Left ventricle myocardium superior (tissue), 1 donor: ENCODE measurements around the gene KISS1R. TPM values are rescaled to one million over a fixed set of nuclear protein-coding genes. Genes with fewer than 3 reads are reported as not detected.
"Not testable (repeated sequence)": the region's sequence is repeated elsewhere in the genome, so short reads cannot be mapped to it uniquely, and the experiment has no call there.

Experiments used
- ATAC-seq: fragments of 200-7000 bp; cut with Tn5 transposase; one replicate; pipeline ENCODE4 v1.9.1; 2020; ENCODE audit warnings: mild to moderate bottlenecking, moderate library complexity
- DNase-seq: peaks from one replicate; pipeline ENCODE4 v3.0.0-alpha.2; 2020
- intact Hi-C: fragments of 100-400 bp; cut with micrococcal nuclease; formaldehyde crosslinking; loops from one replicate; pipeline ENCODE4 v1.11.0; 2022
- long read RNA-seq: library from polyadenylated mRNA; unstranded; transcript quantifications from one replicate; pipeline ENCODE4 v2.0.0, GENCODE V29; 2021
- total RNA-seq: library from RNA; stranded (reverse); fragmentation: NEBNext Ultra II Directional; extraction: Animal tissue kit (Norgen Biotek cat#: 25700); gene quantifications from one replicate; pipeline ENCODE4 v1.2.1, GENCODE V29; 2021
- donor health status: DM: no; HTN: yes; CAD: no; lungs with severe emphysema.

The KISS1R gene
- not detected for total RNA-seq
- long read RNA-seq = 0 reads

DNA sequence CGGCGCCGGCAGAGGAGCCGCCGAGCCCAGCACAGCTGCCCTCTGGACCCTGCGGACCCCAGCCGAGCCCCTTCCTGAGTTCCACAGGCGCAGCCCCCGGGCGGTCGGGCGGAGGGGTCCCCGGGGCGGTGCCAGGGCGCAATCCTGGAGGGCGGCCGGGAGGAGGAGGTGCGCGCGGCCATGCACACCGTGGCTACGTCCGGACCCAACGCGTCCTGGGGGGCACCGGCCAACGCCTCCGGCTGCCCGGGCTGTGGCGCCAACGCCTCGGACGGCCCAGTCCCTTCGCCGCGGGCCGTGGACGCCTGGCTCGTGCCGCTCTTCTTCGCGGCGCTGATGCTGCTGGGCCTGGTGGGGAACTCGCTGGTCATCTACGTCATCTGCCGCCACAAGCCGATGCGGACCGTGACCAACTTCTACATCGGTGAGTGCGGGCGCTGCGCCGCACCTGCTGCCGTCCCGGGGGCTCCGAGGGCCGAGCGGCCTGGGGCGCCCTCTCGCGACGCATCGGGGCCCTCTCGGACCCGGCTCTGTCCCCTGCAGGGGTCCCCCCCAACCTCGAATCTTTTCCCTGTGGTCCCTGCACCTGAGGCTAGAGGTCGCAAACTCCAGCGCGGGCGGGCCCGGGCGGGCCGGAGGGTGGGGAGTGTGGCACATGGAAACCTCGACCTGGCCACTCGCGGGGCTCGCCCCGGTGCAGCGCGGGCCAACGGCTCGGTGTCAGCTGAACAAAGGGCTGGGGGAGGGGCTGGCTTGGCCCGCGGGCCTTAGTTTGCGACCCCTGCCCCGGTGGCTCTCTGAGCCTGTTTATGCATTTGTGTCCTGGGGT is at the start of gene KISS1R:
KISS1R (plus strand) TSS at position 11 of the 829 bp plus-strand sequence; CDS start at position 181, 170 bp downstream.
- ATAC-seq = no peak
- intact Hi-C loops = no loop called here
- DNase-seq = no peak

DNA sequence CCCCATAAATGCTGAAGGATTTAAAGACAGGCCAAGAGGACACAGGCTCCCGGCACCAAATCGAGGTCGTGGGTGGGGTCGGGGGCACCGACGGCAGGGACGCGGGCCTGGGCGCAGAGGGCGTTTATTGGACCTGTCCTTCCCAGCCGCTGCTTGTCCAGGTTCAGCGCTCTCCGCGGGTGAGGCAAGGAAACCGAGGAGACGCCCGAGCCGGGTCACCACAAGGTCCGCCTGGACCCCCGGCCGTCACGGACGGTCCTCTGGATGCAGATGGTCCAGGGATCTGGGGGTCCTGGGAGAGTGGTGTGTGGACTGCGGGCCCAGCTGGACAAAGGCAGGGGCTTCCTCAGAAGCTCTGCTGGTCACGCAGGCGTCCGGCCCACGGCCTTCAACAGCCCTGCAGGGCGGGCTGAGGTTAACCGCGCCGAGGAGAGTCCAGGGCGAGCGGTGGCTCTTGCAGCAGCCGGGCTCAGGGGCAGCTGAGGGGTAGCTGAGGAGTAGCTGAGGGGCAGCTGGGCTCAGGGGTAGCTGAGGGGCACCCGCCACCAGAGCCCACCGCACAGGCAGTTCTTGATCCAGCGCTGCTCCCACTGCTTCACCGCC is 49.2 kb upstream of the KISS1R start:
- ATAC-seq = no peak
- peak; percentile 50 for DNase-seq
- intact Hi-C loops = no loop called here

DNA sequence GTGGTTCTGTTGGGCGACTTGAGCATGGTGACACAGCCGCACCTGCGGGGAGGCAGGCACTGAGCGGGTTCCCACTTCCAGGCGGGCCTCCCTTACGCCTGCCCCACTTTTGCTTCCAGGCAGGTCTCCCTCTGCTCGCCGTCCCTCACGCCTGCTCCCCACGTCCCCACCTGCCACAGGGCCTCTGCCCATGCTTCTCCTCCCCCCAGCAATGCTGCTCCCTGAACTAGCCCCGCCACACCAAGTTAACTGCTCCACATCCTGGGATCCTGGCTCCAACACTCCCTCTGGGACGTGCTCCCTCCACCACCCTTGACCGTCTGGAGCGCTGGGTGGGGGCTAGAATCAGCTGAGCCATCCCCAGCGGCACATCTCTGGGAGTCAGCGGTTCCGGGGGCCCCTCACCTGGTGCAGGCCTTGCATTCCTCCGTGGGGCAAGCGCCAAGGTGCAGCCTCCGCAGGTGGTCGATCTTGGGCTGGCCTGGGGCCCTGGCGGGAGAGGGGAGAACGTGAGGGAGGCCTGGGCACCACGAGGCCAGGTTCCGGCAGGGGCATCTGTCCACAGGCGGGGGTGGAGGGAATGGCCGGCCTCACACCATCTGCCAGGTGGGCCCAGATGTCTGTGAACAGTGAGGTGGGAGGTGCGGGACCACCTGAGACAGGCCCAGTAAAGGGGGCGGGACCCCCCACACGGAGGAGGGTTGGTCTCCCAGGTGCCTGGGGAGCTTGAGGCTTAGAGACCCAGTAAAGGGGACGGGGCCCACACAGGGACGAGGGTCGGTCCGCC is 48.5 kb upstream of the KISS1R start:
- ATAC-seq (no peak), DNase-seq (peak; percentile 48)
- intact Hi-C loops = no loop called here

DNA sequence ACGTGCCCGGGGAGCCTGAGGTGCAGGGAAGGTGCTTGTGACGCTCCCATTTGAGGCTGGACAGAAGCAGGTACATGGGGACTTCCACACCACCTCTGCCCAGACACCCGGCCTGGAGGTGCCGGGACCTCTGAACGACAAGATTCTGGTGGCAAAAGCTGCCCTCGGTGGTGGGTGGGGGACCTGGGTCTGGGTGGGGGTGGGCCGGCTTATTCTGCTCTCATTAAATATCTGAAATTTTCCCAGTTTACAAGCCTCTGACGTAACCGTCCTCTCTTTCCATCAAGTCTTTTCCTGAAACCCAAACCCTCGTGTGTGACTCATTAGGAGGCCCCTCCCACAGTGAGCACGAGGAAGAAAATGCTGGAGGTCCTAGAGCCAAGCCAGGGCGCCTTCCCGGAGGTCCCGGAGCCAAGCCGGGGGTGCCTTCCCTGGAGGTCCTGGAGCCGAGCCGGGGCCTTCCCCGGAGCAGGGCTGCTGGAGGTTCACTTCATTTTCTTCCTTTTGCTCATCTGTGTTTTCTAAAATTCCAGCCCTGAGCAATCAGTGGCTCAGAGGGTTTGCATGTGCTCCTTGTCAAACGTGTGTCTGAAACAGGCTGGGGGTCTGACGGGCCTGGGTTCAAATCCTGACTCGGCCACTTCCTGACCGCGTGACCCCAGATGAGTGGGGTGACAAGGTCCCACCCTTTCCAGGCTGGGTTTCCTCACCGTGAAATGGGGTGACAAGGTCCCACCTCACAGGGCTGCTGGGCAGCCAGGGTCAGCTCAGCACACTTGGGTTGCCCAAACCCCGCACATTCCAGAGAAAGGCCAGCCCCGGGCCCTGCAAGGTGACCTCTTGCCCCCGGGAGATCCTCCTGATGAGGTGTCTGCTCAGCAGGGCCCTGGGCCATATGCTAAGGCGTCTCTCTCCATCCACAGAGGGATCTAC is 47.6 kb upstream of the KISS1R start:
- intact Hi-C loops = no loop called here
- DNase-seq (peak; percentile 76), ATAC-seq (peak; percentile 33)

DNA sequence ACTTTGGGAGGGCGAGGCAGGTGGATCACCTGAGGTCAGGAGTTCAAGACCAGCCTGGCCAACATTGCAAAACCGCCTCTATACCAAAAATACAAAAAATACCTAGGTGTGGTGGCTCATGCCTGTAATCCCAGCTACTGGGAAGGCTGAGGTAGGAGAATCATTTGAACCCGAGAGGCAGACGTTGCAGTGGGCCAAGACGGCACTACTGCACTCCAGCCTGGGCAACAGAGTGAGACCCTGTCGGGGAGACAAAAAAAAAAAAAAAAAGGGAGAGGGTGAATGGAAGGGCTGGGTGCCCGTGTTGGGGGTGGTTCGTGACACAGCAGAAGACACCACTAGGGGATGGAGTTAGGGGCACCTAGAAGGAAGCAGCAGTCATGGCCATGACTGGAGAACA is 46.8 kb upstream of the KISS1R start:
- DNase-seq (no peak), ATAC-seq (no peak)
- intact Hi-C loops = no loop called here

DNA sequence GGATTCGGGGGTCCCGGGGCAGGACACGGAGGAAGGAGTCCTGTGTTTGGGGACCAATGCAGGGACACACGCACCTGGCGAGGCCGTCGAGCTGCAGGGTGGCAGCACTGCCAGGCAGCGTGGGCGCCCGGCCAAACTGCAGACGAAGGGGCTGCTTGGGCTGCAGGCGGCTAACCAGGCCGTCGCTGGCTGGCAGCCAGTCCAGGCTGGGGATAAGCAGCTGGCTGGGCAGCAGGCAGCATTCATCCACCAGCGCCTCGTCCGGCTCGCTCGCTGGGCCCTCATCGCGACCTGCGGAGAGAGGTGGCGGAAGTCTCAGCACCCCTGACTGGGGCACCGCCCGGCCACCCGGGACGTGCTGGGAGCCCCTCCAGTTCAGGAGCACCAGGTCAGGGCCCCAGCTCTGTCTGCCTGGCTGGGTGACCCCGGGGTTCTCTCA is 46.2 kb upstream of the KISS1R start:
- peak; percentile 91 for DNase-seq
- intact Hi-C loops = no loop called here
- ATAC-seq = peak; percentile 34

DNA sequence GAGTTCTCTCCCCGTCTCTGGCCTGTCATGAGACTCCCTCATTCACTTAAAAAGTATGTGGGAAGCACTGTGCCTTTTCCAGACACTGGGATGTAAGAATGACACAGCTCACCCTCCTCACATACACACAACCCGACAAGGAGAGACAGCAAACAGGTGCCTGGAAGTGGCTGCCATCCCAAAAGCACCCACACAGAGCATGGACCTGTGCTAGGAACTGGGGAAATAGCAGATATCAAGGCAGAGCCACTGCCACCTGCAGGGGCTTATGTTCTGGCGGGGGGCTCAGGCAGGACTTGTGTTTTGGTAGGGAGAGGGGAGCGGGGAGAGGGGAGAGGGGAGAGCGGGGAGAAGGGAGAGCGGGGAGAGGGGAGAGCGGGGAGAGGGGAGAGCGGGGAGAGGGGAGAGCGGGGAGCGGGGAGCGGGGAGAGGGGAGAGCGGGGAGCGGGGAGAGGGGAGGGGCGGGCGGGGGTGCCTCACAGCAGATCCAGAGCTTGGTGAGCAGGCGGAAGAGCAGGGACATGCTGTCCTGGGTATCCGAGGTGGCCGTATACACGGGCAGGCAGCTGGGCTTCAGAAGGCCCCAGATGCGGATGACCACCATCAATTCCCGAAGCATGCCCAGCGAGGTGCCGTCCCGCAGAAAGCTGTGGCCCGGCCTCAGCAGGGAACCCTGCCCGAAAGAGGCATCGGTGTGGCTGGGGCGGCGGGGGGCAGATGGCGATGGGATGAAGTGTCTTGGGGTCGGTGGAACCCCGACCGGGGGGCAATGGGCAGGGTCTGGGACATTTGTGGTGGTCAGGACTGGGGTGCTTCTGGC is 45.5 kb upstream of the KISS1R start:
- DNase-seq = no peak
- intact Hi-C loops = no loop called here

DNA sequence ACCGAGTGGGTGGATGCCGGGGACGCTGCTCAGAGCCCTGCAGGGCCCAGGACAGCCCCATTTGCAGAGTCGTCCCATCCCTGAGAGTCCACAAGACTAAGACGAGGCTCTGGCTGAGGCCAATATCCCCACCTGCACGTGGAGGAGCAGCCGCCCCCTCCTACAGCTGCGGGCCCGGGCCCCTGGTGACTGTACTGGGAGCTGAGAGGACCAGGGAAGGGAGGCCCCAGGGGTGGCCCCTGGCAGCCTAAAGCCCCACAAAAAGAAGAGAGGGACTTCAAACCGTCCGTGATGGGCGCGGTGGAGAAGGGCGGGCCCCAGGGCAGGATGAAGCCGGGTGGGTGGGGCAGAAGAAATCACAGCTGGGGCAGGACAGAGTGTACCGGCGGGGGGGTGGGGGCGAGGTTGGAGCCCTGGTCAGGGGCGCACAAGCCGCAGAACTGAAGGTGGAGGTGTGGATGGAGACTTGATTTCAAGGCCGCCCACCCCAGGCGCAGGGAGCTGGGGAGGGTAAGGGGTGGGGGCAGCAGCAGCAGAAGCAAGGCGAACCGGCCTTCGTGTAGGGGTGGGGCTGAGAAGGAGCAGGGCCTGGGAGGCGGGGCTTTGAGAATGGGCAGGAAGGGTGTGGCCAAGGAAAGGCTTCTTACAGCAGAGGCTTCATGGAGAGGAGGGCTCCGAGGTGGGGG is 44.7 kb upstream of the KISS1R start:
- DNase-seq (peak; percentile 81), ATAC-seq (peak; percentile 46)
- intact Hi-C loops = no loop called here

More for the DNA sequence above, 45.5 kb upstream of the KISS1R start:
- ATAC-seq = no peak

DNA sequence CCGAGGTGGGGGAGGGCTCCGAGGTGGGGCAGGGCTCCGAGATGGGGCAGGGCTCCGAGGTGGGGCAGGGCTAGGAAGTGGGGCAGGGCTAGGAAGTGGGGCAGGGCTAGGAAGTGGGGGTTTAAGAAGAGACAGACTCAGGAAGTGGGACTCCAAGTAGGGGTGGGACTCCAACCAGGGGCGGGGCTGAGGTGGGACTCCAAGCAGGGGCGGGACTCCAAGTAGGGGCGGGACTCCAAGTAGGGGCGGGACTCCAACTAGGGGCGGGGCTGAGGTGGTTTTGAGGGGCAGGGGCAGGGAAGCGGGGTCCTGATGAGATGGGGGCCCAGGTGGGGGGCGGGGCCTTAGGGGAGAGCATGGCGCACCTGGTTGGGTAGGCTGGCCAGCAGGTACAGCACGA is 44.0 kb upstream of the KISS1R start:
- peak; percentile 11 for ATAC-seq
- intact Hi-C loops = no loop called here
- peak; percentile 62 for DNase-seq

DNA sequence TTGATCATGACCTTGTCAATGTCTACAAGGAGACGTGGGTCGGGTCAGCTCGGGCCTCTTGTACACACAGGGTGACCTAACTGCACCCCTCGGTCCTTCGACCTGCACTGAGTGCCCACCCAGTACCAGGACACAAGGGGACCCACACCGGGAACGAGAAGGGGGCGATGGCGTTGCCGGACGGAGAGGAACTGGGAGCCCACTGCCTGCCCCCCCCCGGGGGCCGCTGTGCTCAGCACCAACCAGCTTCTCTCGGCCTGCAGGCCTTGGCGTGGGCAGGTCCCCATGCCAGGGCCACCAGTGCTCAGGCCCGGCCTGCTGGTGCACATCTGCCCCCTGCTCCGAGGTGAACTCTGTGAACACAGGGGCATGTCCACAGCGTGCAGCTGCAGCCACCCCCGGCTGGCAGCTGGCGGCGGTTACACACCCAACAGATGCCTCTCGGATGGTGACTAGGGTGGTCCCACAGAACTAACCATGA is 43.5 kb upstream of the KISS1R start:
- ATAC-seq = no peak
- intact Hi-C loops = no loop called here
- DNase-seq = no peak

DNA sequence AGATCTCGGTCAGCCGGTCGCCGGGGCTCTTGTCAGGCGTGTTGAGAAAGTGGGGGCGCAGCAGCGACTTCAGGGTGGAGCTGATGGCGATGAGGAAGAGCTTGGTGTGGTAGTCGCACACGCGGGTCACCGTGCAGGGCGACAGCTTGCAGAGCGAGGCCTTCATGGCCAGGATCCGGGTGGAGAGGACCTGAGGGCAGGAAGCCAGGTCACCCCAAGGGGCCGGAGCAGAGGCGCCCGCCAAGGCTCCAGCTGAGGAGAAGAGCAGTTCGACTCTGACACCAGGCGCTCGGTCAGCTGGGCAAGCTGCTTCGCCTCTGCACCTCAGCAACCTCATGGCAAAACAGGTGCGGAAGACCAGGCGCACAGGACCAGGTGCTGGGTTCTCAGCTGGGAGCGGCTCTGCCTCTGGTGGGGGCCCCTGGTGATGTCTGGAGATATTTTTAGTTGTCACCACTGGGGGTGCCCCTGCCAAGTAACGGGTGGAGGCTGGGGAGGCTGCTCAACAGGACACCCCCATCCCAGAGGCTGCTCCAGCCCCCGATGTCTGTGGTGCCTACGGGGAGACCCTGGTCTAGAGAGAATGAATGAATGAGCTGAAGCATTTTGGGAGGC is 41.8 kb upstream of the KISS1R start:
- DNase-seq (no peak), ATAC-seq (no peak)
- intact Hi-C loops = no loop called here

DNA sequence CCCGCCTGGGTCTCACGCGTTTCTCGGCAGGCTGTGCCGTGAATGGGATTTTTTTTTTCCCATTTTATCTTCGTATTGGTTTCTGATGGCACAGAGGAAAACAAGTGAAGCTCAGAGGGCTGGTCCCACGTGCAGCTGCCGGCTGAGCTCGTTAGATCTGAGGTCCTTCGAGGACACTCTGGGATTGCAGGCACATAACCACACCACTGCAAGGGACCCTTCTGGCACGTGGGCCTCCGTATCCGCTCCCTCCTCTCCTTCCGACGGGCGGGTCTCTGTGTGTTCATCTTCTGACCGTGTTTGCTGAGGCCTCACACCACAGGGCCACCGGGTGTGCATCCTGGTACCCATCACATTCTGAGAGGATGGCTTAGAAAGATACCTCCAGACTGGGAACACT is 41.0 kb upstream of the KISS1R start:
- DNase-seq (no peak), ATAC-seq (no peak)
- intact Hi-C loops = no loop called here

DNA sequence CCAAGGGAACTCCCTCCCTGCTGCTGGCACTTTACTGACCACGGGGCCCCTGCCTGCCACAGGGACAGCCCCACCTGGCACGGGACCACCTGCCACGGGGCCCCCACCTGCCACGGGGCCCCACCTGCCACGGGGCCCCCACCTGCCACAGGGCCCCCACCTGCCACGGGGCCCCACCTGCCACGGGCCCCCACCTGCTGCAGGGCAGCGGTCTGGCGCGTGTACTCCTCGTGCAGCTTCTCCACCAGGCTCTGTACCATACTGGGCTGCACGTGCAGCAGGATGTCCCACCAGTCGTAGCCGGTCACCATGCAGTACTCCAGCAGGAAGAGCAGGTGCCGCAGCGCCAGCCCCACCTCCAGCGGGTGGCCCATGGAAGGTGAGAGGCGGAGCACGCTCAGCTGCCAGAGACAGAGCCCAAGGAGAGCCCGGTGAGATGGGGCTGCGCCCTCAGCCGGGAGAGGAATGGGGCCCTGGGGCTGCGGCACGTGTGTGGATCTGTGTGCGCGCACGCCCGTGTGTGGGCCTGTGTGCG is 40.3 kb upstream of the KISS1R start:
- DNase-seq (no peak), ATAC-seq (no peak)
- intact Hi-C loops = no loop called here

DNA sequence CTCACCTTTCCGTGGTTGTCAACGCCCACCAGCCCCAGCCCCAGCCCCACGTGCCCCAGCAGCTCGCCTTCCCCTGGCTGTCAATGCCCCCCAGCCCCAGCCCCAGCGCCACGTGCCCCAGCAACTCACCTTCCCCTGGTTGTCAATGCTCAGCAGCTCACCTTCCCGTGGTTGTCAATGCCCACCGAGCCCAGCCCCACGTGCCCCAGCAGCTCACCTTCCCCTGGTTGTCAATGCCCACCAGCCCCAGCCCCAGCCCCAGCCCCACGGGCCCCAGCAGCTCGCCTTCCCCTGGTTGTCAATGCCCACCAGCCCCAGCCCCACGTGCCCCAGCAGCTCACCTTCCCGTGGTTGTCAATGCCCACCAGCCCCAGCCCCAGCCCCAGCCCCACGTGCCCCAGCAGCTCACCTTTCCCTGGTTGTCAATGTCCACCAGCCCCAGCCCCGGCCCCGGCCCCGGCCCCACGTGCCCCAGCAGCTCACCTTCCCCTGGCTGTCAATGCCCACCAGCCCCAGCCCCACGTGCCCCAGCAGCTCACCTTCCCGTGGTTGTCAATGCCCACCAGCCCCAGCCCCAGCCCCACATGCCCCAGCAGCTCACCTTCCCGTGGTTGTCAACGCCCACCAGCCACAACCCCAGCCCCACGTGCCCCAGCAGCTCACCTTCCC is 39.0 kb upstream of the KISS1R start:
- DNase-seq, intact Hi-C loops, ATAC-seq: not testable (repeated sequence)

DNA sequence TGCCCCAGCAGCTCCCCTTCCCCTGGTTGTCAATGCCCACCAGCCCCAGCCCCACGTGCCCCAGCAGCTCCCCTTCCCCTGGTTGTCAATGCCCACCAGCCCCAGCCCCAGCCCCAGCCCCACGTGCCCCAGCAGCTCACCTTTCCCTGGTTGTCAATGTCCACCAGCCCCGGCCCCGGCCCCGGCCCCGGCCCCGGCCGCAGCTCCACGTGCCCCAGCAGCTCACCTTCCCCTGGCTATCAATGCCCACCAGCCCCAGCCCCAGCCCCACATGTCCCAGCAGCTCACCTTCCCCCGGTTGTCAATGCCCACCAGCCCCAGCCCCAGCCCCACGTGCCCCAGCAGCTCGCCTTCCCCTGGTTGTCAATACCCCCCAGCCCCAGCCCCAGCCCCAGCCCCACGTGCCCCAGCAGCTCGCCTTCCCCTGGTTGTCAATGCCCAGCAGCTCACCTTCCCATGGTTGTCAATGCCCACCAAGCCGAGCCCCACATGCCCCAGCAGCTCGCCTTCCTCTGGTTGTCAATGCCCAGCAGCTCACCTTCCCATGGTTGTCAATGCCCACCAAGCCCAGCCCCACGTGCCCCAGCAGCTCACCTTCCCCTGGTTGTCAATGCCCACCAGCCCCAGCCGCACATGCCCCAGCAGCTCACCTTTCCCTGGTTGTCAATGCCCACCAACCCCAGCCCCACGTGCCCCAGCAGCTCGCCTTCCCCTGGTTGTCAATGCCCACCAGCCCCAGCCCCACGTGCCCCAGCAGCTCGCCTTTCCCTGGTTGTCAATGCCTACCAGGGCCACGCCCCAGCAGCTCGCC is 38.2 kb upstream of the KISS1R start:
- DNase-seq, ATAC-seq, intact Hi-C loops: not testable (repeated sequence)
